A549 (cell line): ENCODE measurements around the gene ATP5F1E. TPM values are rescaled to one million over a fixed set of nuclear protein-coding genes. Genes with fewer than 3 reads are reported as not detected.

Experiments used
- ATAC-seq, 2 experiments: fragments of 200-7000 bp in 1 of 2; fragments of >200 bp in 1 of 2; cut with Nextera tagmentation in 1 of 2; cut with Tn5 transposase in 1 of 2; 3 replicates each; pipeline versions ENCODE4 v1.8.0 to v1.9.1; 2018 to 2020; ENCODE audit warnings: mild to moderate bottlenecking in 1 of 2, moderate library complexity in 1 of 2
- CTCF ChIA-PET: fragments of 300-600 bp; sonication (Branson Sonifier 250); formaldehyde crosslinking; extraction: SDS; loops from one replicate; lab custom pipeline; 2021; ENCODE audit warnings: antibody characterized with exemption, inconsistent platforms; lab: Yijun Ruan, JAX
- POLR2A ChIA-PET: fragments of 350-600 bp; formaldehyde crosslinking; extraction: SDS; loops from one replicate; lab custom pipeline; 2021; ENCODE audit warnings: antibody characterized with exemption, inconsistent platforms; lab: Yijun Ruan, JAX
- DNase-seq, 2 experiments: peaks; one replicate each; pipeline versions ENCODE4 v3.0.0 to v3.0.0-alpha.2; 2011 to 2016; ENCODE audit warnings: low read depth in 1 of 2, low spot score in 1 of 2
- FAIRE-seq: peaks from 2 replicates; lab custom pipeline; 2011; peaks lifted over from hg19 to GRCh38; lab: Jason Lieb, UNC
- H3K27ac ChIP-seq, 2 experiments: fragments of >200 bp; sonication (Bioruptor Twin); formaldehyde crosslinking; 3 replicates each; pipeline ENCODE4 v1.5.1; 2016 to 2017
- H3K4me1 ChIP-seq: fragments of >200 bp; sonication (Bioruptor Twin); formaldehyde crosslinking; 3 replicates; pipeline ENCODE4 v1.6.1; 2016
- H3K4me2 ChIP-seq: fragments of >200 bp; sonication (Bioruptor Twin); formaldehyde crosslinking; 3 replicates; pipeline ENCODE4 v1.6.1; 2016
- H3K4me3 ChIP-seq: fragments of >200 bp; sonication (Bioruptor Twin); formaldehyde crosslinking; 3 replicates; pipeline ENCODE4 v1.5.1; 2016
- H3K9me3 ChIP-seq: fragments of >200 bp; sonication (Bioruptor Twin); formaldehyde crosslinking; 3 replicates; pipeline ENCODE4 v1.6.1; 2016
- CHD4 ChIP-seq: fragments of 200-600 bp; sonication (generic); IDR thresholded peaks from 2 replicates; pipeline ENCODE4 v1.6.1; 2016; ENCODE audit warnings: antibody characterized with exemption, mild to moderate bottlenecking, borderline replicate concordance
- JUN ChIP-seq, 2 experiments: fragments of >200 bp; sonication (Bioruptor Twin); formaldehyde crosslinking; IDR thresholded peaks; 2 replicates in 1 of 2; 3 replicates in 1 of 2; pipeline ENCODE4 v1.6.1; 2016 to 2017
- KDM5A ChIP-seq: fragments of 200-600 bp; sonication (generic); IDR thresholded peaks from 2 replicates; pipeline ENCODE4 v1.6.1; 2016; ENCODE audit warnings: antibody characterized with exemption, mild to moderate bottlenecking
- MAFK ChIP-seq: fragments of 450-650 bp; IDR thresholded peaks from 2 replicates; pipeline ENCODE4 v1.6.1; 2014; ENCODE audit not compliant: partially characterized antibody
- NPAS2 ChIP-seq: fragments of 250-450 bp; sonication (Bioruptor Pico); IDR thresholded peaks from 2 replicates; pipeline ENCODE4 v1.8.0; 2022; ENCODE audit warnings: mild to moderate bottlenecking, moderate library complexity, borderline replicate concordance
- PHF8 ChIP-seq: fragments of 200-600 bp; sonication (generic); IDR thresholded peaks from 2 replicates; pipeline ENCODE4 v1.6.1; 2016; ENCODE audit warnings: low read depth, mild to moderate bottlenecking, antibody characterized with exemption, moderate library complexity, borderline replicate concordance
- RAD21 ChIP-seq, 2 experiments: fragments of >200 bp in 1 of 2; sonication (Bioruptor Twin) in 1 of 2; formaldehyde crosslinking in 1 of 2; IDR thresholded peaks in 1 of 2; conservative IDR thresholded peaks in 1 of 2; 2 replicates in 1 of 2; 3 replicates in 1 of 2; pipeline ENCODE4 v1.6.1; 2012 to 2018; ENCODE audit warnings: inconsistent platforms in 1 of 2
- RARB ChIP-seq: fragments of 250-450 bp; sonication (Bioruptor Pico); IDR thresholded peaks from 2 replicates; pipeline ENCODE4 v1.8.0; 2021; ENCODE audit warnings: mild to moderate bottlenecking, moderate library complexity
- TP53 ChIP-seq: fragments of 250-450 bp; sonication (Bioruptor Pico); IDR thresholded peaks from 2 replicates; pipeline ENCODE4 v1.5.0; 2021; ENCODE audit warnings: mild to moderate bottlenecking, moderate library complexity
- WGBS: methylation state at CpG from one replicate; pipeline ENCODE4 v1.1.6; 2017; ENCODE audit errors: missing lambda C conversion rate; 5-methylcytosine and 5-hydroxymethylcytosine counted together
- polyA plus RNA-seq, 4 experiments: library from polyadenylated mRNA; depleted of rRNA in 3 of 4; stranded (reverse); fragments of >200 nt; fragmentation: RNase III in 1 of 4; extraction: RNeasy Plus Mini Kit Qiagen cat#74134 plus additional on column Dnase treatment in 1 of 4; gene quantifications; 2 replicates in 3 of 4; 3 replicates in 1 of 4; pipeline ENCODE4 v1.2.3, GENCODE V29; 2011 to 2017
- TF ChIP-seq, protein P1 (sequence below): IDR thresholded peaks from 2 replicates; pipeline ENCODE4 v1.6.1; 2012; ENCODE audit warnings: low read depth, borderline replicate concordance
- TF ChIP-seq, protein P2 (sequence below): IDR thresholded peaks from 2 replicates; pipeline ENCODE4 v1.6.1; 2012
- TF ChIP-seq, protein P3 (sequence below): fragments of 250-450 bp; sonication (Bioruptor Pico); IDR thresholded peaks from 2 replicates; pipeline ENCODE4 v1.5.0; 2020; ENCODE audit warnings: low read depth, mild to moderate bottlenecking, moderate library complexity
- TF ChIP-seq, protein P4 (sequence below): IDR thresholded peaks from 2 replicates; pipeline ENCODE4 v1.6.1; 2012
- TF ChIP-seq, protein P5 (sequence below): fragments of 250-450 bp; sonication (Bioruptor Pico); IDR thresholded peaks from 2 replicates; pipeline ENCODE4 v1.5.0; 2021; ENCODE audit warnings: mild to moderate bottlenecking, moderate library complexity, borderline replicate concordance
- TF ChIP-seq, protein P6 (sequence below): fragments of >200 bp; sonication (Bioruptor Twin); formaldehyde crosslinking; IDR thresholded peaks from 3 replicates; pipeline ENCODE4 v1.5.1; 2016
- TF ChIP-seq, protein P7 (sequence below): fragments of 200-600 bp; sonication (generic); IDR thresholded peaks from 2 replicates; pipeline ENCODE4 v1.6.1; 2016; ENCODE audit warnings: antibody characterized with exemption, mild to moderate bottlenecking, moderate library complexity

ATP5F1E gene
- polyA plus RNA-seq, 2 of the 4 experiments (the other 2 are of a cell fraction) = 84.9 to 108 TPM

DNA sequence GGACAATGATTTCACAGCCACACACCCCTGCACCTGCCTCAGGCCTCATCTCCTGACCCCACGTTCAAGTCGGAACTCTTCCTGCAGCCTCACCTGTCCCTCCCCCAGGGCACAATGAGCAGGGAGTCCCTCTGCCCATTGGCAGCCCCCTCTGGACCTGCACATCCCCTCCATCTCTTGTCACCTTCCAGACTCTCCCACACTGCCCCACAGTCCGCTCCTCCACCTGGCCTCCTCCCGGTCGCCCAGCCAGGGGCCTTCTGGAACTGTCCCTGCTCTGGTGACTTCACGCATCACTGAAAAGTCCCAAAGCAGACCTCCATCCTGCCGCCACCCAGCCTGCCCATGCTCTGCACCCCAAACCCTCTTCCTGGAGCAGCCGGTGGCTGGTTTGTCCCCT, 29.7 kb downstream of the ATP5F1E start (continued):
- TF ChIP-seq NPAS2 = no peak
- TF ChIP-seq, protein P1, sequence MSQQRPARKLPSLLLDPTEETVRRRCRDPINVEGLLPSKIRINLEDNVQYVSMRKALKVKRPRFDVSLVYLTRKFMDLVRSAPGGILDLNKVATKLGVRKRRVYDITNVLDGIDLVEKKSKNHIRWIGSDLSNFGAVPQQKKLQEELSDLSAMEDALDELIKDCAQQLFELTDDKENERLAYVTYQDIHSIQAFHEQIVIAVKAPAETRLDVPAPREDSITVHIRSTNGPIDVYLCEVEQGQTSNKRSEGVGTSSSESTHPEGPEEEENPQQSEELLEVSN = no peak
- TF ChIP-seq, all 56 proteins: peak for 0

DNA sequence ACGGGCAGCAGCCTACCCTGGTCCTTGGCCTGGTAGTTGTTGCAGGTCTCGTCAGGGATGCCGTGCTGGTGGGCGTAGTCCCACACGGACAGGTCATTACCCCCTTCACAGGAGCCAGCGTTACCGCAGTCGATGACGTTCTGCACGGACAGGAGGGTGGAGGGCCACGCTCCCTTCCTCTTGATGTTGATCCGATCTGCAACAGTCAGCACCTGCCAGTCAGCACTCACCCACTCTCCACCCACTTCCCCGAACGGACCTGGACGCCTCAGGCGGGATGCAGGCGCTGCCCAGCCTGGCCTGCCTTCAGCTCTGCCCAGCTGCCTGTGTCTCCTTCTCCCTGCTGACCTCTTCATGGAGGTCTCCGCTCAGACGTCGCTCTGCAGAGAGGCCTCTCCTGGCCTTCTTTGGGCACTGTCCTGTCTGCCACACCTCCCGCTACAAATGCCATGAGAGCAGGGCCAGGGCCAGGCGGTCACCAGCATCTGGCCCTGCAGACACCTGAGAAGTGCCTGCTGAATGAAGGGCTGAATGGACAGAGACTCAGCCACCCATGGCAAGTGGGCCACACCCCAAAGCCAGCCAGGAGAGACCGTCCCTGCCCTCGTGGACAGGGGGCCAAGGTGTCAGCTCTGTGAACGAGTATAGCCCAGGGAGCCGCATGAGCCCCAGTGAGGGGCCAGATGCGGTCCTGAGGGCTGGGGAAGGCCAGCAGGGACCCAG, 30.5 kb downstream of the ATP5F1E start:
- CTCF ChIA-PET = no interaction called here
- POLR2A ChIA-PET = interaction anchor here (0.7 kb wide), 1 partner anchor 21 kb away, joined by 5 read pairs; no protein-coding TSS in a partner anchor
- Histone ChIP-seq H3K4me2 (no peak overlapping the region), H3K27ac (no peak overlapping the region), H3K4me1 (peaks cover 16% of the 10 kb centered on the region), H3K9me3 (no peaks in the 10 kb centered on the region), H3K4me3 (no peak overlapping the region)
- TF ChIP-seq, protein P2, sequence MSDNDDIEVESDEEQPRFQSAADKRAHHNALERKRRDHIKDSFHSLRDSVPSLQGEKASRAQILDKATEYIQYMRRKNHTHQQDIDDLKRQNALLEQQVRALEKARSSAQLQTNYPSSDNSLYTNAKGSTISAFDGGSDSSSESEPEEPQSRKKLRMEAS = no peak
- TF ChIP-seq, protein P3, sequence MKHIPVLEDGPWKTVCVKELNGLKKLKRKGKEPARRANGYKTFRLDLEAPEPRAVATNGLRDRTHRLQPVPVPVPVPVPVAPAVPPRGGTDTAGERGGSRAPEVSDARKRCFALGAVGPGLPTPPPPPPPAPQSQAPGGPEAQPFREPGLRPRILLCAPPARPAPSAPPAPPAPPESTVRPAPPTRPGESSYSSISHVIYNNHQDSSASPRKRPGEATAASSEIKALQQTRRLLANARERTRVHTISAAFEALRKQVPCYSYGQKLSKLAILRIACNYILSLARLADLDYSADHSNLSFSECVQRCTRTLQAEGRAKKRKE (CRISPR knock-in tag) = no peak
- TF ChIP-seq TP53 (CRISPR knock-in tag) = no peak
- TF ChIP-seq JUN (IDR thresholded peaks at IDR 0.05) = no peak
- no peak for TF ChIP-seq RAD21 (conservative IDR thresholded peaks at IDR 0.05 in 1 of 2, IDR thresholded peaks at IDR 0.05 in 1 of 2)
- TF ChIP-seq, protein P4, sequence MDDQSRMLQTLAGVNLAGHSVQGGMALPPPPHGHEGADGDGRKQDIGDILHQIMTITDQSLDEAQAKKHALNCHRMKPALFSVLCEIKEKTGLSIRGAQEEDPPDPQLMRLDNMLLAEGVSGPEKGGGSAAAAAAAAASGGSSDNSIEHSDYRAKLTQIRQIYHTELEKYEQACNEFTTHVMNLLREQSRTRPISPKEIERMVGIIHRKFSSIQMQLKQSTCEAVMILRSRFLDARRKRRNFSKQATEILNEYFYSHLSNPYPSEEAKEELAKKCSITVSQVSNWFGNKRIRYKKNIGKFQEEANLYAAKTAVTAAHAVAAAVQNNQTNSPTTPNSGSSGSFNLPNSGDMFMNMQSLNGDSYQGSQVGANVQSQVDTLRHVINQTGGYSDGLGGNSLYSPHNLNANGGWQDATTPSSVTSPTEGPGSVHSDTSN = no peak
- TF ChIP-seq RARB (CRISPR knock-in tag) = no peak
- TF ChIP-seq PHF8 = no peak
- TF ChIP-seq, protein P5, sequence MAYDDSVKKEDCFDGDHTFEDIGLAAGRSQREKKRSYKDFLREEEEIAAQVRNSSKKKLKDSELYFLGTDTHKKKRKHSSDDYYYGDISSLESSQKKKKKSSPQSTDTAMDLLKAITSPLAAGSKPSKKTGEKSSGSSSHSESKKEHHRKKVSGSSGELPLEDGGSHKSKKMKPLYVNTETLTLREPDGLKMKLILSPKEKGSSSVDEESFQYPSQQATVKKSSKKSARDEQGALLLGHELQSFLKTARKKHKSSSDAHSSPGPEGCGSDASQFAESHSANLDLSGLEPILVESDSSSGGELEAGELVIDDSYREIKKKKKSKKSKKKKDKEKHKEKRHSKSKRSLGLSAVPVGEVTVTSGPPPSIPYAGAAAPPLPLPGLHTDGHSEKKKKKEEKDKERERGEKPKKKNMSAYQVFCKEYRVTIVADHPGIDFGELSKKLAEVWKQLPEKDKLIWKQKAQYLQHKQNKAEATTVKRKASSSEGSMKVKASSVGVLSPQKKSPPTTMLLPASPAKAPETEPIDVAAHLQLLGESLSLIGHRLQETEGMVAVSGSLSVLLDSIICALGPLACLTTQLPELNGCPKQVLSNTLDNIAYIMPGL (CRISPR knock-in tag) = no peak
- TF ChIP-seq, protein P6, sequence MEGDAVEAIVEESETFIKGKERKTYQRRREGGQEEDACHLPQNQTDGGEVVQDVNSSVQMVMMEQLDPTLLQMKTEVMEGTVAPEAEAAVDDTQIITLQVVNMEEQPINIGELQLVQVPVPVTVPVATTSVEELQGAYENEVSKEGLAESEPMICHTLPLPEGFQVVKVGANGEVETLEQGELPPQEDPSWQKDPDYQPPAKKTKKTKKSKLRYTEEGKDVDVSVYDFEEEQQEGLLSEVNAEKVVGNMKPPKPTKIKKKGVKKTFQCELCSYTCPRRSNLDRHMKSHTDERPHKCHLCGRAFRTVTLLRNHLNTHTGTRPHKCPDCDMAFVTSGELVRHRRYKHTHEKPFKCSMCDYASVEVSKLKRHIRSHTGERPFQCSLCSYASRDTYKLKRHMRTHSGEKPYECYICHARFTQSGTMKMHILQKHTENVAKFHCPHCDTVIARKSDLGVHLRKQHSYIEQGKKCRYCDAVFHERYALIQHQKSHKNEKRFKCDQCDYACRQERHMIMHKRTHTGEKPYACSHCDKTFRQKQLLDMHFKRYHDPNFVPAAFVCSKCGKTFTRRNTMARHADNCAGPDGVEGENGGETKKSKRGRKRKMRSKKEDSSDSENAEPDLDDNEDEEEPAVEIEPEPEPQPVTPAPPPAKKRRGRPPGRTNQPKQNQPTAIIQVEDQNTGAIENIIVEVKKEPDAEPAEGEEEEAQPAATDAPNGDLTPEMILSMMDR = no peak
- TF ChIP-seq KDM5A = no peak
- no peak for TF ChIP-seq CHD4
- TF ChIP-seq, protein P7, sequence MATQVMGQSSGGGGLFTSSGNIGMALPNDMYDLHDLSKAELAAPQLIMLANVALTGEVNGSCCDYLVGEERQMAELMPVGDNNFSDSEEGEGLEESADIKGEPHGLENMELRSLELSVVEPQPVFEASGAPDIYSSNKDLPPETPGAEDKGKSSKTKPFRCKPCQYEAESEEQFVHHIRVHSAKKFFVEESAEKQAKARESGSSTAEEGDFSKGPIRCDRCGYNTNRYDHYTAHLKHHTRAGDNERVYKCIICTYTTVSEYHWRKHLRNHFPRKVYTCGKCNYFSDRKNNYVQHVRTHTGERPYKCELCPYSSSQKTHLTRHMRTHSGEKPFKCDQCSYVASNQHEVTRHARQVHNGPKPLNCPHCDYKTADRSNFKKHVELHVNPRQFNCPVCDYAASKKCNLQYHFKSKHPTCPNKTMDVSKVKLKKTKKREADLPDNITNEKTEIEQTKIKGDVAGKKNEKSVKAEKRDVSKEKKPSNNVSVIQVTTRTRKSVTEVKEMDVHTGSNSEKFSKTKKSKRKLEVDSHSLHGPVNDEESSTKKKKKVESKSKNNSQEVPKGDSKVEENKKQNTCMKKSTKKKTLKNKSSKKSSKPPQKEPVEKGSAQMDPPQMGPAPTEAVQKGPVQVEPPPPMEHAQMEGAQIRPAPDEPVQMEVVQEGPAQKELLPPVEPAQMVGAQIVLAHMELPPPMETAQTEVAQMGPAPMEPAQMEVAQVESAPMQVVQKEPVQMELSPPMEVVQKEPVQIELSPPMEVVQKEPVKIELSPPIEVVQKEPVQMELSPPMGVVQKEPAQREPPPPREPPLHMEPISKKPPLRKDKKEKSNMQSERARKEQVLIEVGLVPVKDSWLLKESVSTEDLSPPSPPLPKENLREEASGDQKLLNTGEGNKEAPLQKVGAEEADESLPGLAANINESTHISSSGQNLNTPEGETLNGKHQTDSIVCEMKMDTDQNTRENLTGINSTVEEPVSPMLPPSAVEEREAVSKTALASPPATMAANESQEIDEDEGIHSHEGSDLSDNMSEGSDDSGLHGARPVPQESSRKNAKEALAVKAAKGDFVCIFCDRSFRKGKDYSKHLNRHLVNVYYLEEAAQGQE = no peak
- TF ChIP-seq MAFK = no peak
- 98% methylated on average over 20 of the region's 27 CpGs for WGBS
- FAIRE-seq (no peak), ATAC-seq (no peak), DNase-seq (no peak)
